NCI-H510A (cell line): ENCODE measurements around the gene ITGA5.
"Not testable (repeated sequence)": the region's sequence is repeated elsewhere in the genome, so short reads cannot be mapped to it uniquely, and the experiment has no call there.

Experiments used
- DNase-seq: peaks from one replicate; lab custom pipeline; 2025; lab: John Stamatoyannopoulos, UW

The ITGA5 gene

DNA sequence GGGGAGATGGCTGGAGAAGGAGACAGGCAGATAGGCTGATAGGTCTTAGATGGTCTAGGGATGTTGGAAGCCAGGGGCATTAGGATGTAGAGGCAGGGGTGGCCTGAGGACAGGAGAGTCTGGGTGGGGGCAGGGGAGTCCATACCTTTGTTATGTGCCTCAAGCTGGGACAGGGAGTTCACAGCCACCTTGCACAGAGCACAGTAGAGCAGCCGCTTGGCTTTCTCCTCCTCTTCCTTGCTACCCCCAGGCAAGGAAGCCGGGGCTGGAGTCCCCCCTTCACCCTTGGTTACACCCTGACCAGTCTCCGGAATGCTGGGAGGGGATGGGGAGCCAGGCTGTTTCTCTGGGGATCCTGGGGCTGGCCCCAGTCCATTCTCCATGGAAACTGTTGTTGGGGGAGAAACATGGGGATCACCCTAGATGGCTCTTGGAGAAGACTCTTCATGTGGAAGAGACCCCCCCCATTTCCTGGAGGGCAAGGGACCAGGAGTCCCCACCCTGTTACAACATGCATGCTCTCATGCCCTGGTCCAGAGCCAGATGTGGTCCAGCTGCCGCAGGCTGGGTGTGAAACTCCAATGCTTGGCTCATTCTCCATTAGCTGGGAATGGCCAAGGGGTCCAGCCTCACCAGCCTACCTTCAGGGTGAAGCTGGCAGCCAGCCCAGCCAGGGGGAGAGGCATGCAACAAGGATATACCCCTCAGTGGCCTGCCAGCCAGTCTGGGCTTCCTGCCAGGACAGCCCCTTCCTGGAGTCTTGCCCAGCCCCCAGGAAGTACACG, 47.5 kb downstream of the ITGA5 start:
- DNase-seq: peak; percentile 45

DNA sequence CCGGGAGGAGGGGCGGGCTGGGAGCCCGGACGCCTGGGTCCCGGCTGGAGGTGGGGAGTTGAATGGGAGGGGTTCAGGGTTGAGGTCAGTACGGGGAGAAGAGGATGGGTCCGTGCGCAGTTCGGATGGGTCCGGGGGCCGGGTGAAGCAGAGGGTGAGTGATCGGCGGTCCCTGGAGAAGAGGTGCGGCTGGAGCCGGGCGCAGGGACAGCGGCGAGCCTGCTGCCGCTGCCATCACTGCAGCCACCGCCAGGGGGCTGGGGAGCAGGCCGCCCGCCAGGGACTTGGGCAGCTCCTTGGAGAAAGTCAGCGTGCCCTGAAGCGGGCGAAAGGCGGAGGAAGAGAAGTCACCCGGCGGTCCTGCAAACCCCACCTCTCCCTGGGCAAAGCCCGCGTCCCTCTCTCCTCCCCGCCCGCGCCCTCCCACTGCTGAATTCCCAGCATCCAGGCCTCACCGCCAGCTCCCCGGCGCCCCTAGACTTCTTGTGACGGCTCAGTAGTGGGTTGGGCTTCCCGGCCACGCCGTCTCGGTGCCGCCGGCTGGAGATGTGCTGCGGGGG, 48.8 kb downstream of the ITGA5 start:
- DNase-seq: no peak

DNA sequence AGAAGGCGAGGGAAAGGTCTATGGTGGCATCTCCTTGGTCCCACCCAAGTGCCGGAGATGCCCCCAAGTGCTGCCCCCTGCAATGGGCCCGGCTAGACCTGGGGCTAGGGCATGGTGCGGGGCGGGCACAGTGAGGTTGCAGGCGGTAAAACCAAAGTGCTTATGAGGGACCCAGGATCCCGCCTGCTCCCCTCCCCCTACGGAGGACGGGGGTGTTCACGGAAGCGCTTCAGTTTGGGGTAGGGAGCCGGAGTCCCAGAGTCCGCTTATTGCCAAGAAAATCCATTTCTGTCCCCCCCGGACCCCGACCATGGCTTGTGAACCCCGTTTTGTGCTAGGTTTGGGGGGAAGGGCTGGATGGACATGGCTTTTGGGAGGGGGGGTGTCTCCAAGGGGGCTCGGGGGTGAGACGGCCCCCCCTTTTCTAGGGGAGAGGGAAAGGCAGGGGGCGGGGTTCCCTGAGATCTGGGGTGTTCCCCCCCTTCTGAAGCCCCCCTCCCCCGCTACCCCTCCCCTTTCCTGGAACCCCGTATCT, 49.4 kb downstream of the ITGA5 start:
- DNase-seq: no peak

DNA sequence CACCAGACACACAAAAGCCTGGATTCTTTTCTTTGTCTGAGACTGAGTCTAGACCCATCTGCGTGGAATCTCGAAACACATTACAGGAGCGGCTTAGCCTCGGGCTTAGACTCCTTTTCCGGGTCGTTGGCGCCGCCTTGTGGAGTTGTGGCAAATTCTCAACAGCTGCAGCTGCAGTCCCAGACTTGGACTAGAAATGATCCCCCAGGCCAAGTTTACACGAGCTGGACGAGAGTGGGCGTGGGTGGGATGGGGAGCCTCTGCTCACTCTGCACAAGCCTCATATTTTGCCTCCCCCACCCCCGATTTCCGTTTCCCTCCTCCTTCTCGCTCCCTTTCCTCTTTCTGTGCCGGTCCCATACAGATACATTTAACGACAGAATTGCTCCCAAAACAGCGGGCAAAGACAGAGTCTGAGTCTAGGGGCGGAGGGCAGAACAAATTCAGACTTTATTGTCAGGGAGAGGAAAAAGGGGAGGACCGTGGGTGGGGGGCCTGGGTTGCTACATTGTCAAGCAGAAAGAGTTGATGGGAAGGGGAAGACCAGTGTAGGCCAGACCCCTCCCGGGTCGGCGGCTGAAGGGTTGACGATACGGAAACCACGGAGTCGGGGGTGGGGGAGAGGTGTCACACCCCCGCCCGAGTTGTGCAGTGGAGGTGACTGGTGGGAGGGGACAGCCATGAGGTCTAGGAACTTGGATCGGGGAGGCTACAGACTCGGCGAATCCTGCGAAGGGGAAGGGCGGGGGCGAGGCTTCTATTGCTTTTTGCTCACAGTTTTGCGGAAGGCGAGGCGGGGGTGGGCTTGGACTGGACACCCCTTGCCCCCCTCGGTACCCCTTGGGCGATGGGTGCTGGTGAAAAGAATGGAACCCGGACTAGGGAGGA, 50.1 kb downstream of the ITGA5 start:
- DNase-seq: peak; percentile 49

DNA sequence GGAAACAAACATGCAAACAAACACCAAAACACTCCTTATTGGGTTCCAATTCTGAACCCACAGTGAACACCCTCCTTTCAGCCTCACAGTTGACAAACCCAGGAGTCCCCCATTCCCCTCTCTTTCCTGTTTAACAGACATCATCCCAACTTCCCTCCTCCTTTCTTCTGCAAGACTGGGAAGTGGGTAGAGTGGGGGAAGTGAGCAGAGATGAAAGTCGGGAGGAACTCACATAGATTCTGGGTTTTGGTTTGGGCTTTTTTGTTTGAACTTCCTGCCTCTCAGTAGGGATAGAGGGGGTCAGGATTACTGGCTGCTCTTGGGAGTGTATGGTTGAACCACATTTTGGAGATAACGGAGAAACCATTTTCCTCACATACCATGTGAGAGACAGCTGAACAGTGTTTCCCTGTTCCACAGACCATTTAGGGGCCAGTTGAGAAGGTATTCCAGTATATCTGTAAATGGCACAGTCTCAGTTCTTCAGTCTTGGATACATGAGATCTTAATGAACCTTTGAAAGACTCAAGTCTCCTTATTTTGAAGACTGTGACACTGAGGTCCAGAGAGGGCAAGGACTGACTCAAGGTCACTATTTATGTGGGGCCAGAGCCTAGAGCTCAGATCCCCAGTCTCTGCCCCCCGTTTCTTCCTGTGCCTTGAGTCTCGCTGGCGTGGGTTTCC, 50.9 kb downstream of the ITGA5 start:
- DNase-seq: no peak

DNA sequence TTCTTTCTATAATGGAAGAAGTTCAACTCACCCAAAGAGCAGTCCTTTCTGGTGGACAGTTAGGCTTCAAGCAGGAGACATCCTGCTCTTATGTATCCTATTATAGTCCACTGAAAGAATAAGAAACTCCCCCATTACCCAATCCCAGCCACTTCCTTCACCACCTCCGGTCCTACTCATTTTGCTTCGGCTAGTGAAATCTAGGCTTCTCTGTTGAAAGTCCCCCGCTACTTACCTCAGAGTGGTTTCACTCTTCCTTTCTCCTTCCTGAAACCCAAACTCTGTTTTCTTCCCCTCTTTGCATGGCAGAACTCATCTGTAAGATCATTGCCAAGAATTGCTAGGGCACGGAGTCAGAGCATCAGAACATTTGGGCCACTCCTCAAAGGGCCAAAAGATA, 54.7 kb downstream of the ITGA5 start, which contains the start of gene GPR84:
GPR84 (minus strand) TSS at position 74 of the 400 bp plus-strand sequence. CDS start 635 bp downstream, outside the sequence.
- DNase-seq: no peak

DNA sequence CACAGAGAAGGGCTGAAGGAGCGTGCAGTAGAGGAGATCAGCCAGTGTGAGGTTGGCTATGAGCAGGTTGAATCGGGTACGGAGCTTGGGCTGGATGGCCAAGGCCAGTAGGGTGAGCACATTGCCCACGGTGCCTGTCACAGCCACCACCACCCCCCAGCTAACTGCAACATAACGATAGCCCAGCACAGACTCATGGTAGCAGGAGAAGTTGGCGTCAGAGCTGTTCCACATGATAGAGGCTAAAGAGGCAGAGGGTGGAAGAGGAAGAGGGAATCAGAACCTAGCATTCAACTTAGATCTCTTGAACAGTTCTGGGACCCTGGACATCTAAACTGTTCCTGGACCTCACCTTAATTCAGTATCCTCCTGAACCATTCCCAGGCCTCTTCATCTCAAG, 55.4 kb downstream of the ITGA5 start:
- no peak for DNase-seq

DNA sequence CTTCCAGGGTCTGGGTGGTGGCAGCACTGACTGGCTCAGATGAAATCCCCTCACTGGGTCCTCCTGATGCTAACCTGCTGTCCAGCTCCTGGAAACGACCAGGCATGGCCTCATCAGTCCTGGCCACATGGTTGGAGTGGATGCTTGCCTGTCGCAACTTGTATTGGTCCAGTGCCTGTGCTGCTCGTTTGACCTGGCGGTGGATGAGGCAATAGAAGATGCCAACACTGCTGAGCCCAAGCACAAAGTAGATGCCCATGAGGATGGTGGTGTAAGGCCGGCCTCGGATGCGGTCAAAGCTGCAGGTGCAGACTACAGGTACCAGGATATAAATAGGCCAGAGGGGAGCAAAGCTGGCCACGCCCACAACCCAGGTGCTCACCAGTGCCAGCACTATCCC, 56.0 kb downstream of the ITGA5 start:
- DNase-seq: no peak

DNA sequence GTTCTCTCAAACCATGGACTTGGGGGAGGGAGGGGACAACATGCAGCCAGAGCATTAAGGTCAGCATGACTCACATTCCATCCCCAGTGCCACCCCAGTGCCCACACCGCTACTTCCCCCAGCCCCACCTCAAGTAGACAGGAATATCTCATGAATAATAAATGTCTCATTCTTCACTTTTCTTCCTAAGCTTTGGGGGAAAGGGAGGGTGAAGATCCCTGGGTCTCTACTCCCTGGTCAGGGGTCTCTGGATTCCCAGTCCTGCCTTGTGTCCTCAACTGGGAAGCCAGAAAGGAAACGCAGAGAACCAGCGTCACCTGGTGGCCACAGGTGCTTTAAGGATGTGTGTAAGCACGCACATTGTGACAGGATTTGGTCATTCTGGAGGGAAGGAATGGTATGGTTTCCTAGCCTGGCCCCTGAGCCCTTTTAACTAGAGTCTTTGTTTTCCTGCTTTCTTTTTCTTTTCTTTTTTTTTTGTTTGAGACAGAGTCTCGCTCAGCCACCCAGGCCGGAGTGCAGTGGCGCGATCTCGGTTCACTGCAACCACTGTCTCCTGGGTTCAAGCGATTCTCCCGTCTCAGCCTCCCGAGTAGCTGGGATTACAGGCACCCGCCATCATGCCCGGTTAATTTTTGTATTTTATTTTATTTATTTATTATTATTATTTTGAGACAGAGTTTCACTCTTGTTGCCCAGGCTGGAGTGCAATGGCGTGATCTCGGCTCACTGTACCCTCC, 58.2 kb downstream of the ITGA5 start:
- peak; percentile 50 for DNase-seq

DNA sequence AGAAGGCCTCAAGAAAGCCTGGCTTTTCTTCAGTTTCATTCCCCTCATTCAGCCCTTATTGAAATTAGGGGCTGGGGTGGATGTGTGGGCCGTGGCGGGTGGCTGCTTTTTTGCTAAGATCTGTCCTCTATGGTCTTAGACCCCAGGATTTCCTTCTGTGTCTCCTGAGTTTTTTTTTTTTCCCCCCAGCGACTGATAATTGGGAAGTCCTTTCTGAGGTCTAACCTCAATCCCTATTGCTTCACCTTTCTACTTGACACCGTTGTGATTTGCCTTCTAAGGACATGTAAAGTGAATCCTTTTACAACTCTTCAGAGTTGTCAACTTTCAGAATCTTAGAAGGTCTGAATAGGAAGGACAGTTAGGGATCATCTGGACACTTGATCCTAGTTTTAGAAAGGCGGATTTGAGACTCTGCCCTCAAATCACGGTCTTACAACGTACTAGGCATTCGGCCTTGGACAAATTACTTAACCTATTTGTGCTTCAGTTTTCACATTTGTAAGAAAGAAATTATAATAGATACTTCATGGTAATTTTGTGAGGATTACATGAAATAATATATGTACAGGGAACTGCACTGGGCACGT, 59.2 kb downstream of the ITGA5 start:
- DNase-seq: no peak

DNA sequence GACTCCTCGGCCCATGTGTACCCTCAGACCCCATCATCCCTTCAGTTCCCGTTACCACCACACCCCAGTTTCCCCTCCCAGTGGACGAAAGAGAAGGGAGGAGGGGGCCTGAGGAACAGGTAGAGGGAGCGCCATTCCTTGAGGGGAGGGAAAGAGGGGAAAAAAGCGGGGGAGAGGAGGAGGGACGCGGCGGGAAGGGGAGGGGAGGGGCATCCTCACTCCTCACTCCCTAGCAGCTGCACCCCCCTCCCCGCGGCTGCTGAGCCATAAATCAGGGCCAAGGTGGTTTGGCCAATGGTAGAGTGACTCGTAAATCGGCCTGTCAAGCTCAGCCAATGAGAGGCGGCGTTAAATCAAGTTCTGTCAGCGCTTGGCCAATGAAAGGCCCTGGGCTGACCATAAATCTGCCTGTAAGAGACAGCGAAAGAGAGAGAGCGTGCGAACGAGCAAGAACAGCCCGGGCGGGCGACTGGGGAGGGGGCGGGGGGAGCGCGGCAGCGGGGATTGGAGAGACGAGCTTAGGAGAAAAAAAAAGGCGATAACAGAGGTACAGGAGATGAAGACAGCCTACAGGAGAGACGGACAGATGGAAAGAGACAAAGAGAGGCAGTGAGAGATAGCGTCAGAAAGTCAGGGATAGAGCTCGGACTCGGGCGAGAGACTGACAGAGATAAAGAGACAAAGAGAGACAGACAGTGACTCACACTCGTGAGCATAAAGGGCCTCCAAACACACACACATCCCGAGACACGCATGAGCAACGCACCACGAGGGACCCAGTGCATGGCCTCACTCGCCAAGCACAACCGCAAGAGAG, 59.9 kb downstream of the ITGA5 start:
- DNase-seq: peak; percentile 99

DNA sequence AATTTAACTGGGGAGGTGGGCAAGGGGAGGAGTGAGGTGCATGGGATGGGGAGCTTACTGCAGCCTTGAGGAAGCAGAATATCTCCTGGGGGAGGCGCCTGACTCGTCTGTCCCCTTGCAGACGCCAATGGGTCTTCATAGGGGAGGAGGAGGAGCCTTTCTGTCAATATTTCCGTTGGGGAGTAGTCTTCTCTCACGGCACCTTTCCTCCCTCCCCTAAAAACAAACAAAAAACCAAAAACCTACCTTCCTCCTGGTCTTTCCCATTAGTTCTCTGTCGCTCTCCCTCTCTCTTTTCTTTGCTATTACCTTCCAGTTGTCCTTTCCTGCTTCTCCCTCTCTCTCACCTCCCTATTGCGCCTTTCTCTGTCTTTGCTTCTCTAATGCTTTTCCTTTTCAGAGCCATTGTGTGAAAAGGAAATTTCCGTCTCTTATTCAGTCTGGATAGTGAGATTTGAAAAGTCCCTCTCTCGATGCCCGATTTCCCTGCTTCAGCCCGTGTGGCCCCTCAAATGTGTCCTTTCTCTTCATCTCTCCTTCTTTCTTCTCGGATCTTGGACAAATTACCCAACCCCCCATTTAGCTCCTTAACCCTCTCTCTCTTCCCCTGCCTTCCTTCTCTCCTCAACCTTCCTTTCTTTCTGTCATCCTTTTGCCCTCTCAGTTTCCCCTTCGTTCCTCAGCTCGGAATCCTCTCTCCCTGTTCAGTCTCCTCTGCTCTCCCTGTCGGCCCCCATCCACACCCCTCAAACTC, 60.7 kb downstream of the ITGA5 start:
- no peak for DNase-seq

DNA sequence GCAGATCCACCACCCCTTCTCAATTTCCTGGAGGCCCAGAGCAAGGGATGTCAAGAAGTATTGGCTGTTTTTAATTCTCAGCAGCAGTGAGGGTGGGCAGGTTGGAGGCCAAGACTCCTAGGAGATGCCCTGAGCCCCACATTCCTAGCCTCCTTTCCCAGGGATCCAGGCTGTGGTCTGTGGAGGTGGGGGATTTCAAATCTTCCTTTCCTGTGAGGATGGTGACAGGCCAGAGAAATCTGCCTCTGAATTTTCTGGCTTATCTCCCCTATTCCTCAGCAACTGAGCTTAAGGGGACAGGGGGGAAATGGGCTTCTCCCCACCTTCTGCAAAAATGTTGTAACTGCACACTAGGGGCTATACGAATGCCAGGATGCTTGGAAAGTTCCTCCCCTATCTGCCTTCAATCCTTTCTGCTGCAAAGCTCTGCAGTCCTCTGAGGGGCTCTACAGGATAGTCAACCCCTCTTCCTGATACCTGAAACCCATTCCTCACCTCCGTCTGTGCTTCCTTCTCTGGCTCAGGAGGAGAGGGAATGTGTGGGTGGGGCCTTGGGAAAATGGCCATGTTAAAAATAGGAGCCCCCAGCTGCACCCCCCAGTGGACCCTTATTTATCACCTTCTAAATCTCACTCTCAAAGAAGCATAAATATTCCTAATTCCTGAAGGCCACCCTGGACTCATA, 61.4 kb downstream of the ITGA5 start:
- DNase-seq: no peak

DNA sequence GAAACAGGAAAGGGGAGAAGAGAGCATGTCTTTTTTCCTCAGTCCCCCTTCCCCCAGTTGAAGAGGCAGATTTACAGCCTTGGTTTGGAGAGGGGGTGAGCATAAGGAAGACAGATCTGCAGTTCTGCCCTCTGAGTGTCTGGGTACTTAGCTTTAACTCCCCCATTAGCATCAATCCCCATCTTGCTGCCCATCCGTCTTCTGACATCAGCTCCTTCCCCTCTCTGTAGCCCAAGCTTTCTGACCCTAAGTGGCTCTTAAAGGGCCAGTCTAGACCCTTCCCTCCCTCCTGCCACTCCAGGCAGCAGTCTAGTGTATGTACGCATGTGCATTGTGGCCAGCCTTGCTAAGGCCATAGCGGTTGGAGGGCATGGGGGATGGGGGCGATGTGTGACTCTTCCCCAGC, 62.1 kb downstream of the ITGA5 start:
- no peak for DNase-seq

DNA sequence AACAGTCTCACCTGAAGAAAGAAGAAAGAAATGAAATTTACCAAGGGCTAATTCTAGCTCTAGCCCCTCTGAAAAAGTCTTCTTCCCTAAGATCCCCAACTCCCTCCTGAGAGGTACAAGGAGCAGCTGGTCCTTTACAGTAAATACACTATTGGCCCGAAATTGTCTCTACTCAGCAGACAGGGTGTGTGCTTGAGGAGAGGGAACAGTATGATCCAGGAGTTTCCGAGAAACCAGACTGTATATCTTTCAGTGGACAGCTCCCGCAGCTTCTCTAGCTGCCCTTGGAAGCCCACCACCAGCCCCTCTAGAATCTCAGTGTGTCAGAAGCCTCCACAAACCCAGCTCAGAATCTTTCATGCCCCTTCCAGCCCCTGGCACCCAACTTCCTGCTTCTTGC, 62.8 kb downstream of the ITGA5 start:
- DNase-seq: no peak

DNA sequence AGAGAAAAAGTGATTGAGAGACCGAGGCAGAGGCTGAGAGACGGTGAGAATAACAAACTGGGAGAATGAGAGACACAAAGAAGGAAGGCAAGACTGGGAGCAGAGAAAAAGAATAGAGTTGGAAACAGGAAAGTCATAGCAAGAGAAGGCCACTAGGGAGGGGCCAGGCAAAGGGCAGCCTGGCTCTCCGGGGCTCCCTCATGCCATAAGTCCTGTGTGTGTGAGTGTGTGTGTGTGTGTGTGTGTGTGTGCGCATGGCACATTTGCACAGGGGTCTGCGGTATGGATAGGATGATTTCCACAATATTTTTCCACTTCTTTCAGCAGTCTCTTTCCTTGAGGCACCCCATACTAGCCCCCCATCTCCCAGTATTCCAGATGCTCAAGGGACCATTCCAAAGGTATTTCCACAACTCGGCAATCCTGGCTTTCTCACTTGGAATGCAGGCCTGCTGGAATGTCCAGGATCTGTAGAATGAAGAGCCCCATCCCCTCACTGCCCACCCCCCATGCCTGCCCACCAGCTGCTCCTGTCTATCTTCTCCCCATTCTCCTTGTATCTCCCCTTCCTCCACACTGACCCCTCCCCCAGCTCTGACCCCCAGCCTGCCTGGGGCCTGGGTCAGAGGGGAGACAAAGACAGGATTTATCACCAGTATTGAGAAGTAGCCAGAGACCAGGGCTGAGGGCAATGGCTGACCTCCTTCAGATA, 63.8 kb downstream of the ITGA5 start:
- DNase-seq: no peak

DNA sequence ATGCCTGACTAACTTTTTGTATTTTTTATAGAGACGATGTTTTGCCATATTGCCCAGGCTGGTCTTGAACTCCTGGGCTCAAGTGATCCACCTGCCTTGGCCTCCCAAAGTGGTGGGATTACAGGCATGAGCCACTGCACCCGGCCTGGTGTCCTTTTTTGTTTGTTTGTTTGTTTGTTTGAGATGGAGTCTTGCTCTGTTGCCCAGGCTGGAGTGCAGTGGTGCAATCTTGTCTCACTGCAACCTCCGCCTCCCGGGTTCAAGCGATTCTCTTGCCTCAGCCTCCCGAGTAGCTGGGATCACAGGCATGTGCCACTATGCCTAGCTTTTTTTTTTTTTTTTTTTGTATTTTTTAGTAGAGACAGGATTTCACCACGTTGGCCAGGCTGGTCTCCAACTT, 64.8 kb downstream of the ITGA5 start:
- not testable (repeated sequence) for DNase-seq
